ENCODE measurements around the gene GRIK4.

Gene GRIK4

GRCh38 chr11:120896687-120897086 is 385.1 kb downstream of the GRIK4 start:
- DNase-seq: no peak

- no peak for DNase-seq
Observed at GRCh38 chr11:120898568-120898967, 387.0 kb downstream of the GRIK4 start.

GRCh38 chr11:120899720-120900119 is 388.2 kb downstream of the GRIK4 start:
- DNase-seq: no peak

- no peak for DNase-seq
Observed at GRCh38 chr11:120900643-120901042, 389.1 kb downstream of the GRIK4 start.

GRCh38 chr11:120903686-120904085 is 392.1 kb downstream of the GRIK4 start:
- DNase-seq: no peak

GRCh38 chr11:120904116-120904515 is 392.6 kb downstream of the GRIK4 start:
- DNase-seq: no peak

GRCh38 chr11:120906766-120907165 is 395.2 kb downstream of the GRIK4 start:
- no peak for DNase-seq

GRCh38 chr11:120907971-120908370 is 396.4 kb downstream of the GRIK4 start:
- DNase-seq: no peak

GRCh38 chr11:120908461-120909181 is 397.1 kb downstream of the GRIK4 start:
- peak; percentile 55 for DNase-seq

- peak; percentile 32 for DNase-seq
Observed at GRCh38 chr11:120909676-120910416, 398.3 kb downstream of the GRIK4 start.

GRCh38 chr11:120911943-120912342 is 400.4 kb downstream of the GRIK4 start:
- DNase-seq: no peak

GRCh38 chr11:120912504-120912903 is 401.0 kb downstream of the GRIK4 start:
- no peak for DNase-seq

- DNase-seq: no peak
Observed at GRCh38 chr11:120912915-120913314, 401.4 kb downstream of the GRIK4 start.

- DNase-seq: no peak
Observed at GRCh38 chr11:120914021-120914420, 402.5 kb downstream of the GRIK4 start.

- DNase-seq: no peak
Observed at GRCh38 chr11:120914601-120915000, 403.1 kb downstream of the GRIK4 start.

- no peak for DNase-seq
Observed at GRCh38 chr11:120917559-120918239, 406.2 kb downstream of the GRIK4 start.

GRCh38 chr11:120918257-120918656 is 406.7 kb downstream of the GRIK4 start:
- no peak for DNase-seq

GRCh38 chr11:120919045-120919444 is 407.5 kb downstream of the GRIK4 start:
- no peak for DNase-seq

- DNase-seq: no peak
Observed at GRCh38 chr11:120919566-120919965, 408.0 kb downstream of the GRIK4 start.

GRCh38 chr11:120923866-120924508 is 412.4 kb downstream of the GRIK4 start:
- DNase-seq: no peak

GRCh38 chr11:120925944-120926343 is 414.4 kb downstream of the GRIK4 start:
- DNase-seq: no peak

GRCh38 chr11:120928627-120929026 is 417.1 kb downstream of the GRIK4 start:
- no peak for DNase-seq

- no peak for DNase-seq
Observed at GRCh38 chr11:120929090-120929489, 417.5 kb downstream of the GRIK4 start.

Measured in DMS79 (cell line).